ENCODE data around the gene DISC1.
"Not testable (repeated sequence)": the region's sequence is repeated elsewhere in the genome, so short reads cannot be mapped to it uniquely, and the experiment has no call there.

DISC1 gene

GRCh38 chr1:231626535-231626950, at the start of gene DISC1:
DISC1 (plus strand) TSS chr1:231626790; CDS start chr1:231626868, 78 bp downstream.
- Mint-ChIP-seq H3K9me3 (no peaks in the 10 kb centered on the region), H3K4me3 (peak within 1 kb of the TSS; percentile 85), H3K27me3 (no peaks in the 10 kb centered on the region), H3K36me3 (ENCODE audit: low read depth) (no peaks in the 10 kb centered on the region), H3K27ac (peak within 1 kb of the TSS; percentile 74), H3K4me1 (peaks cover 32% of the 10 kb centered on the region)
- ATAC-seq (peak; percentile 73), DNase-seq (peak; percentile 71)

DNA sequence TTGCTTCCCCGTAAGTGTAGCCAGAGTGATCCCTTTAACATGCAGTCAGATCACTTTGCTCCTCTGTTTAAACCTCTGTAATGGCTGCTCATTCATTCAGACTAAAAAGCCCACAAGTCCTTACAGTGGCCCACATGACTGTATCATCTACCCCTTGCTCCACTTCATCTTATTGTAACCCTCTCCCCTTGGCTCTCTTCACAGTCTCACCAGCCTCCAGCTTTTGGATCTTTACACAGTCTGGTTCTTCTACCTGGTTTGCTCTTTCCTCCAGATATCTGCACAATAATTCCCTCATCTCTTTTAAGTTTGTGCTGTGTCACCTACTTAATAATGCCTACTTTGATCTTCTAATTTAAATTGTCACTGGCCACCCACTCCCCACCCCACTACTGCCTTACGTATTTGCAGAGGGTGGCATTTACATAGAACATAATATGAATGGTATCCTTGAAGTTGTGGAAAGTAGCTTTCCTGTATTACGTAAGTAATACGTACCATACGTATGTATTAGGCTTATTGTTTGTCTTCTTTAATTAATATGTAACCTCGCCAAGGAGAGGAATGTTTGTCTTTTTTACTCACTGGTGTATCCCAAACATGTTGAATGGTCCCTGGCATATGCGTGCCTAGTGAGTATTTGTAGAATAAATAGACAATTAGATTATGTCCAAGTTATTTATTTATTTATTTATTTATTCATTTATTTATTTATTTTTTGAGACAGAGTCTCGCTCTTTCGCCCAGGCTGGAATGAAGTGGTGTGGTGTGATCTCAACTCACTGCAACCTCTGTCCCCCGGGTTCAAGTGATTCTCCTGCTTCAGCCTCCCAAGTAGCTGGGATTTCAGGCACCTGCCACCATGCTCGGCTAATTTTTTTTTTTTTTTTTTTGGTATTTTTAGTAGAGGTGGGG, 49.5 kb upstream of the DISC1 start:
- H3K27ac Mint-ChIP-seq = no peak overlapping the region
- H3K4me3 Mint-ChIP-seq = no peak overlapping the region
- H3K9me3 Mint-ChIP-seq = no peaks in the 10 kb centered on the region
- no peak for ATAC-seq
- no peaks in the 10 kb centered on the region for H3K4me1 Mint-ChIP-seq
- no peak for DNase-seq
- no peaks in the 10 kb centered on the region for H3K27me3 Mint-ChIP-seq
- H3K36me3 Mint-ChIP-seq (ENCODE audit: low read depth) = no peaks in the 10 kb centered on the region

DNA sequence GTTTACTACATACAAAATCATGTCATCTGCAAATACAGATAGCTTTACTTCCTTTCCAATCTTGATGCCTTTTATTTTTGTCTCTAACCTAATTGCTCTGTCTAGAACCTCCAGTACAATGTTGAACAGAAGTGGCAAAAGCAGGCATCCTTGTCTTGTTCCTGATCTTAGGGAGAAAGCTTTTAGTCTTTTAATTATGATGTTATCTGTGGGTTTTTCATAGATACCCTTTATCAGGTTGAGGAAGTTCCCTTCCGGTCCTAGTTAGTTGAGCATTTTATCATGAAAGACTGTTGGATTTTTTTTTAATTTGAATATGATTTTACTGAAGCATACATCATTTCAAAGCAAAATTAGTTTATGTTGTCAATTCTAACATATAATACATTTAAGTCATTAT, 45.7 kb upstream of the DISC1 start:
- Mint-ChIP-seq H3K27ac (no peak overlapping the region), H3K27me3 (no peaks in the 10 kb centered on the region), H3K9me3 (no peaks in the 10 kb centered on the region)

DNA sequence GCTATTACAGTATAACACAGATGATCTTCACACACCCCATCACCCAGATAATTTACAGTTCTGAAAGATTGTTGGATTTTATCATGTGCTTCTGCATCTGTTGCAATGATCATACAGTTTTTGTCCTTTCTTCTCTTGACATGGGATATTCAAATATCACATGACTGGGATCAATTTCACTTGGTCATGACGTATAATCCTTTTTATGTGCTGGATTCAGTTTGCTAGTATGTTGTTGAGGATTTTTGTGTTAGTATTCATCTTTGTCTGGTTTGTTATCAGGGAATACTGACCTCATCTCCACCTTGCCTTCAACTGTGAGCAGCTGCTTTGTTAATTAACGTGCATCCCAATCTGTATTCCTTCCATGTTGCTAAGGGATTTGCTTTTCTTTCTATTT, 44.7 kb upstream of the DISC1 start:
- Mint-ChIP-seq H3K4me3 (no peak overlapping the region), H3K27ac (no peak overlapping the region), H3K9me3 (no peaks in the 10 kb centered on the region), H3K4me1 (no peaks in the 10 kb centered on the region), H3K36me3 (ENCODE audit: low read depth) (no peaks in the 10 kb centered on the region), H3K27me3 (no peaks in the 10 kb centered on the region)
- ATAC-seq (no peak), DNase-seq (no peak)

More for the DNA sequence above, 45.7 kb upstream of the DISC1 start:
- H3K36me3 Mint-ChIP-seq (ENCODE audit: low read depth) = no peaks in the 10 kb centered on the region
- no peak for ATAC-seq
- no peak overlapping the region for H3K4me3 Mint-ChIP-seq
- no peak for DNase-seq
- H3K4me1 Mint-ChIP-seq = no peaks in the 10 kb centered on the region

DNA sequence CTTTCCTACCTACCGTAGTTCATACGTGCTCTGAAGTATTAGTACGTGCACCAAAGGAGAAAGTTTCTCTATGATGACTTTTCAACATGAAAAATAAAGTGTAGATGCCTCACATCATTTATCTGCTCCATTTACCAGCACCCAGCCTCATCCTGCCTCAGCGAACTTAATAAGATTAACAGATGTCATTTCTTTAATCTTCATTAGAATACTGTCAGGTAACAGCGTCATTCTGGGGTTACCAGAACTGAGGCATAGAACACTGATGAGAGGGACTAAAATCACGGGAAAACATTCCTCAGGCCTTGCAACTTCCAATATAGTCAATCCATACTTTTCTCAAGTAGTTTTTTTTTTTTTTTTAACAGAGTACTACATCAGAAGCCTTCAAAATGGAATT, 43.2 kb upstream of the DISC1 start:
- Mint-ChIP-seq H3K27me3 (no peaks in the 10 kb centered on the region), H3K27ac (no peak overlapping the region), H3K4me1 (no peaks in the 10 kb centered on the region), H3K36me3 (ENCODE audit: low read depth) (no peaks in the 10 kb centered on the region), H3K4me3 (no peak overlapping the region), H3K9me3 (no peaks in the 10 kb centered on the region)
- ATAC-seq (no peak), DNase-seq (no peak)

DNA sequence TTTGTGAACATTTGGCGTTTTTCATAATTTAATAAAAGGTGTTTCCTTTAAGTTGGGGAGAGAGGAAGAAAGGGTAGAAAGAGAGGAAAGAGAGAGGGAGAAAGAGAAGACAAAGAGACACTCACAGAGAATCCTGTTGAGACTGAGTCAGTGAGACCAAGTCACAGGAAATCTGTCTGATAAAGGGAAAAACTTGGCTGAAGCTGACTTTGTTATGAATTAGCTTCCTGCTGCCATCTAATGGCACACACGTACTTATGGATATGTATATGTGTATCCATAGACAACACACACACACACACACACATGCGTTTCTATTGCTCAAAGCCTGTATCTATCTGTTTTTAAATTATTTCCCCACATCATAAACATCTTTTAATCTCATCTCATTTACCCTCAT, 42.5 kb upstream of the DISC1 start:
- DNase-seq = no peak
- no peak overlapping the region for H3K4me3 Mint-ChIP-seq

DNA sequence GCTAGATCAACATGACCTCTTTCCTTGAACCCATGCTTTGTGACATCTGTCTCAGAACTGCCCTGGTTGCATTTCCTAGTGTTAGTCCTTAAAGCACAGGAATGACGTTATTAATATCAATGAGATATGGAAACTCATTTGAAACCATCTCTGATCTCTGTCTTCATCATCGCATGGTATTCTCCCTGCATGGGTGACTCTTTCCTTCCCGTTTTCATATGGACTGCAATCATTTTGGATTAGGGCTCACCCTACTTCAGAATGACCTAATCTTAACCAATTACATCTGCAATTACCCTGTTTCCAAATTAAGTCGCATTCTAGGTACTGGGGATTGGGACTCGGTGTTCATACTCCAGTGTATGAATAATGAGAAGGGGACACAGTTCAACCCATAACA, 41.7 kb upstream of the DISC1 start:
- no peak for DNase-seq
- no peaks in the 10 kb centered on the region for H3K4me1 Mint-ChIP-seq
- no peak overlapping the region for H3K4me3 Mint-ChIP-seq
- H3K27me3 Mint-ChIP-seq = no peaks in the 10 kb centered on the region
- no peak overlapping the region for H3K27ac Mint-ChIP-seq
- no peaks in the 10 kb centered on the region for H3K36me3 Mint-ChIP-seq (ENCODE audit: low read depth)
- H3K9me3 Mint-ChIP-seq = no peaks in the 10 kb centered on the region
- ATAC-seq = no peak

More for the DNA sequence above, 42.5 kb upstream of the DISC1 start:
- no peaks in the 10 kb centered on the region for H3K9me3 Mint-ChIP-seq
- H3K4me1 Mint-ChIP-seq = no peaks in the 10 kb centered on the region
- peak; percentile 40 for ATAC-seq
- H3K36me3 Mint-ChIP-seq (ENCODE audit: low read depth) = no peaks in the 10 kb centered on the region
- no peak overlapping the region for H3K27ac Mint-ChIP-seq
- H3K27me3 Mint-ChIP-seq = no peaks in the 10 kb centered on the region

GRCh38 chr1:231590453-231591198, 36.0 kb upstream of the DISC1 start:
- Mint-ChIP-seq H3K9me3 (no peaks in the 10 kb centered on the region), H3K36me3 (ENCODE audit: low read depth) (no peaks in the 10 kb centered on the region), H3K27me3 (no peaks in the 10 kb centered on the region), H3K4me3 (no peak overlapping the region), H3K27ac (no peak overlapping the region), H3K4me1 (peaks cover 5% of the 10 kb centered on the region)
- peak; percentile 34 for DNase-seq
- peak; percentile 54 for ATAC-seq

DNA sequence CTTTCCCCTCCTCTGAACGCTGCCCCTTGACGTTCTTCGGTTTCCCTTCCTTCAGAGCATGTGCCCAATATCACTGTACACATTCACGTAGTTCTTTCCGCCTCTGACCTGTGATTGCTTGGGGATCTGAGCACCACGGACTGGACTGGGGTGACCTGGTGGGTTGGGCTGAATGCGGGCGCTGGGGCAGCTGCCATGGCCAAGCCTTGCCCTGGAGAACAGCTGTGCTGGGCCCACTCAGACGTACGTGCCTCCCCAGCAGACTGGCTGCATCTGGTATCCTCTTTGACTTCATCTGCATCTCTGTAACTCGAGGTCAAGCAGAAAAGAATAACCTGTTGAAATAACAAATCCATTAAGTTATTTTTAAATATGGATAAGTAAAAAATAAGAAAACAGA, 35.1 kb upstream of the DISC1 start:
- Mint-ChIP-seq H3K36me3 (ENCODE audit: low read depth) (no peaks in the 10 kb centered on the region), H3K9me3 (no peaks in the 10 kb centered on the region), H3K27ac (no peak overlapping the region), H3K4me3 (no peak overlapping the region), H3K4me1 (peaks cover 11% of the 10 kb centered on the region), H3K27me3 (no peaks in the 10 kb centered on the region)
- ATAC-seq (no peak), DNase-seq (no peak)

GRCh38 chr1:231592809-231593208, 33.8 kb upstream of the DISC1 start:
- Mint-ChIP-seq H3K4me3 (no peak overlapping the region), H3K4me1 (peaks cover 11% of the 10 kb centered on the region), H3K9me3 (no peaks in the 10 kb centered on the region), H3K27me3 (no peaks in the 10 kb centered on the region), H3K36me3 (ENCODE audit: low read depth) (no peaks in the 10 kb centered on the region), H3K27ac (no peak overlapping the region)
- ATAC-seq (no peak), DNase-seq (no peak)

- H3K4me3 Mint-ChIP-seq; H3K9me3 Mint-ChIP-seq; DNase-seq; H3K36me3 Mint-ChIP-seq (ENCODE audit: low read depth); H3K27ac Mint-ChIP-seq; H3K27me3 Mint-ChIP-seq; ATAC-seq: not testable (repeated sequence)
- H3K4me1 Mint-ChIP-seq = peaks cover 11% of the 10 kb centered on the region
Observed at GRCh38 chr1:231593264-231593663, 33.3 kb upstream of the DISC1 start.

DNA sequence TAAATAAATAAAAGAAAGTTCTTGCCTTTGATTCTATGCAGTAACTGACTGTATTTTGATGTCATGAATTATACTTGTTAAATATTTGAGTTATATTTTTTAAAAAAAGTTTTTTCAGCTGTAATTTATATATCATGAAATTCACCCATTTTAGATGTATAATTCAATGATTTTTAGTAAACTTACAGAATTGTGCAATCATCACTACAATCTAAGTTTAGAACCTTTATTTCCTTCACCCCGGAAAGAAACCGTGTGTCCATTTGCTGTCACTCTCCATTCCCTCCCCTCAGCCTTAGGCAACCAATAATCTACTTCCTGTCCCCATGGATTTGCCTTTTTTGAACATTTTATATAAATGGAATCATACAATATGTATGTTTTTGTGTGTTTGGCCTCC, 32.5 kb upstream of the DISC1 start:
- no peak for ATAC-seq
- Mint-ChIP-seq H3K4me3 (no peak overlapping the region), H3K36me3 (ENCODE audit: low read depth) (no peaks in the 10 kb centered on the region)

DNA sequence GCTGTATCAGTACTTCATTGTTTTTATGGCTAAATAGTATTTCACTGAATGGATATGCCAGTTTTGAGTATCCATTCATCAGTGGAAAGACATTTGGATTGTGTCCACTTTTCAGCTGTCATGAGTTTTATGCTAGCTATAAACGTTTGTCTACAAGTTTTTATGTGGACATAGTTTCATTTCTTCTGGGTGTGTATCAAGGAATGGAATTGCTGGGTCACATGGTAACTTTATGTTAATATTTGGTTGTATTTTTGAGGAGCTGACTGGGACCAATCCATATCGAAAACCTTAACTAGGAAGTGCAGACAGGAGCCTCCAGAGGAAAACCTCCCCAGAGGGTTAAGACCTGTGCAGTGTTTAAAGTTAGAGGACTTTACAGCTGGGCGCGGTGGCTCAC, 31.8 kb upstream of the DISC1 start:
- DNase-seq (no peak), ATAC-seq (no peak)
- Mint-ChIP-seq H3K27me3 (no peaks in the 10 kb centered on the region), H3K4me1 (peaks cover 11% of the 10 kb centered on the region), H3K4me3 (no peak overlapping the region), H3K36me3 (ENCODE audit: low read depth) (no peaks in the 10 kb centered on the region), H3K27ac (no peak overlapping the region), H3K9me3 (no peaks in the 10 kb centered on the region)

More for the DNA sequence above, 32.5 kb upstream of the DISC1 start:
- Mint-ChIP-seq H3K4me1 (peaks cover 11% of the 10 kb centered on the region), H3K27ac (no peak overlapping the region), H3K9me3 (no peaks in the 10 kb centered on the region), H3K27me3 (no peaks in the 10 kb centered on the region)
- DNase-seq = no peak

- ATAC-seq = no peak
- H3K9me3 Mint-ChIP-seq = no peaks in the 10 kb centered on the region
Observed at GRCh38 chr1:231596337-231596791, 30.2 kb upstream of the DISC1 start.

DNA sequence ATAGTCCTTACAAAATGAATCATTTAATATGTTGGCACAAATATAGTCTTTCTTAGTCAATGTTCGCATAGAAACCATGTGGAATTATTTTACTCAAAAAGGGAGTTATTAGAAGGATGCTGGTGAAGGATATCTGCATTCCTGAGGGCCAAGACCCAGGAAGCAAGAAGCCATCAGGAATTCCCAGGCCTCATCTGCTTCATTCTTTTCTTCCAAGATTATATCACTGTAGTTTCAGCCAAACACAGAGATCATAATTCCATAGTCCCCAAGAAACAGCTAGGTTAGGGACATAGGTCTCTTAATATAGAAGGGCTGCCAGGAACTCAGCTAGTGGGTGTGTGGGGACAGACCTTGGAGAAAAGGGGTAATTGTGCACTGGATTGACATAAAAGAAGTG, 28.6 kb upstream of the DISC1 start:
- ATAC-seq (no peak), DNase-seq (no peak)
- Mint-ChIP-seq H3K27me3 (no peaks in the 10 kb centered on the region), H3K9me3 (no peaks in the 10 kb centered on the region), H3K4me3 (no peak overlapping the region), H3K27ac (no peak overlapping the region), H3K36me3 (ENCODE audit: low read depth) (no peaks in the 10 kb centered on the region), H3K4me1 (peaks cover 8% of the 10 kb centered on the region)

More at GRCh38 chr1:231596337-231596791, 30.2 kb upstream of the DISC1 start:
- no peaks in the 10 kb centered on the region for H3K27me3 Mint-ChIP-seq
- no peak for DNase-seq
- no peaks in the 10 kb centered on the region for H3K36me3 Mint-ChIP-seq (ENCODE audit: low read depth)
- H3K27ac Mint-ChIP-seq = no peak overlapping the region
- no peak overlapping the region for H3K4me3 Mint-ChIP-seq
- peaks cover 8% of the 10 kb centered on the region for H3K4me1 Mint-ChIP-seq

Measured in activated naive CD8-positive, alpha-beta T cell treated with anti-CD3 and anti-CD28 coated beads, Interleukin-2, amount 50 U/mL, for 24 hours (primary cell).